GF-D8 (cell line): ENCODE data around the gene TSPEAR.
"Not testable (repeated sequence)": the region's sequence is repeated elsewhere in the genome, so short reads cannot be mapped to it uniquely, and the experiment has no call there.

Experiments
- DNase-seq: peaks from one replicate; lab custom pipeline; 2025; lab: John Stamatoyannopoulos, UW

Gene TSPEAR

DNA sequence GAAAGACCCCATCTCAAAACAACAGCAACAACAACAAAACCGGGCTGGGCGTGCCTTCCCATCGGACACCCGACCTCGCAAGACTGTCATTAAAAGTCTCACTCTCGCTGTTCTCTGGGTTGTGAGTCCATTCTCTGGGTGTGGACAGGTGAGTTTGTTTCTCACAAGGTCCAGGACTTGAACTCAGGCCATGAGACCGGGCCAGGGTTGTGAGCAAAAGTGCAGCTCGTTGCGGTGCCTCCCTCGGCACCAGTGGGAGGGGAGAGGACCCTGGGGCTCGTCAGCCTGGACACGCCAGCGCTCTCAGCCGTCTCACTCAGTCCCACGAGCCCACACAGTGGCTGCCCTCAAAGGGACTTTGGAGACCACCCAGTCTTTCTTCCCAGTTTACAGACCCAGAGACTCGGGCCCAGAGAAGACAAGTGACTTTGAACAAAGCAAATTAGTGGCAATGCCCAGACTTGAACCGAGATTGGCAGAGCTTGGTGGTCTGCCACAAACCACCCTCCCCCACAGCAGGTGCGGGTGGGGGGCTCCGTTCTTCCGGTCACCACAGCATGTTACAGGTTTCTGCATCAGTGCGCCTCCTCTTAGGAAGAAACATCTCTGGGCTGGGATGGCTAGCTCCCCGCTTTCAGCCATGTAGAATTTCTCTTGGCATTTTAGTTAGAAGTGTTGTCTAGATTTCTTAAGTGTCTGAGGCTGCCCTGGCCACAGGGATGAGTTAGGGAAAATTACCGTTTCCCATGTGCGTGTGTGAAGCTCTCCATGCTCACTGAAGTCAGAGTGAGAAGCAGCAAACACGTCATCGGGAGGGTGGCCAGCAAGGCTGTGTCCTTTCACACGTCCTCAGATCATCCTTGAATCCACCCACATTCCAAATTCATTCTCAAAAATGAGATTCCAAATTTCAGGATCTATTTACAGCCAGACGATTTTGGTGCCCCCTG lies 227.8 kb downstream of the TSPEAR start:
- no peak for DNase-seq

DNA sequence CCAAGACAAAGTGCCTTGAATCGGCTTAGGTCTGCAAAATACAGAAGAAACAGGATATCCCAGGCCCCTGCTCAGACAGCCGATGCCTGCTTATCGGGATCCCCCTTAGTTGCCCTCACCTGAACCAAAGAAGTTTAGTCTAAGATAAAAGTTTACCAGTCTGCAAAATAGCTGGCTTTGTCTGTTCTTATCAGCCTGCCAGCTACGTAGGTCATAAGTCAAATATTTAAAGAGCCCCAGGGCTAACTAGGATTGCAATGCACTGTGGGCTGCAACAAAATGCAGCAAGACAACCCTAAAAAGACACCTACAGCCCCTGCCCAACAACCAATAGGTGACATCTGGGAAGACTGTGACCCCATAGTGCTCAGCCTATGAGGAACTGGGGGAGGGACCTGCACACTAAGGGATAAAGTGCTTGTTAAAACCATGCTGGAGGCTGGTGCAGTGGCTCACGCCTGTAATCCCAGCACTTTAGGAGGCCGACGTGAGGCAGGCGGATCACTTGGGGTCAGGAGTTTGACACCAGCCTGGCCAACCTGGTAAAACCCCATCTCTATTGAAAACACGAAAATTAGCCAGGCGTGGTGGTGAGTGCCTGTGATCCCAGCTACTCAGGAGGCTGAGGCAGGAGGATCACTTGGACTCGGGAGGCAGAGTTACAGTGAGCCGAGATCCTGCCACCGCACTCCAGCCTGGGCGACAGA lies 228.6 kb downstream of the TSPEAR start:
- DNase-seq = no peak

DNA sequence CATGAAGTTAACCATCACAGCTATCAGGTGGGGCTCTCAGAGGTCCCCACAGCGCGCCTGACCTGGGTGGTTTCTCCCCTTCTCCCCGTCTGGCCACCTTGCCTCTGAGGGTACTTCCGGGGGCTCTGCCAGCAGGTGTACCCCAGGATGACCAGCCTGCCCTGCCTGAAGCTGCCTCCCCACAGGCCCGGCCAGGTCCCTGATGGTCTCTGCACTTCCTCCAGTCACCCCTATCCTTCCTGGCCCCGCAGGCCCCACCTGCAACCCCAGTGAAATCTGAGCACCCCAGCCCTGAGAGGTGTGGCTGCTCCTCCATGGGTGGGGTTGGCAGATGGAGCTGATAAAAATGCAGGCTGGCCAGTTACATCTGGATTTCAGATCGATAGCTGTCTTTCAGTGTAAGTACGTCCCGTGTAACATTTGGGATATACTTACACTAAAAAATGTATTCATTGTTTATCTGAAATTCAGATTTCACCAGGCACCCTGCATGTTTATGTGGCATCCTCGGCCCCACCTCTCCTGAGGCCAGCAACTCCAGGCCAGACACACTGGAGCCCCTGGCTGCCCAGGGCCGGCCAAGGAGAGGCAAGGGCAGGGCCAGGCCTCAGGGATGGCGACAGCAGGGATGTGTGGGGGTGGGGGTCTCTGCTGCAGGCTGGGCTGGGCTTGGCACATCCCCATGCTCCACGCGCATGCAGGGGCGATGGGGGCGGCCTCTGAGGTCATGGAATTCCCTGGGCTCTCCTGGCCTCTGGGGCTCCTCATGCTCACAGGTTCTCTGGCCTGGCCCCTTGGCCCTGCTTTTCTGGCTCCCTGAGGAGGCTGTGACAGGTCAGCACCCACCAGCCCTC lies 230.9 kb downstream of the TSPEAR start:
- no peak for DNase-seq

DNA sequence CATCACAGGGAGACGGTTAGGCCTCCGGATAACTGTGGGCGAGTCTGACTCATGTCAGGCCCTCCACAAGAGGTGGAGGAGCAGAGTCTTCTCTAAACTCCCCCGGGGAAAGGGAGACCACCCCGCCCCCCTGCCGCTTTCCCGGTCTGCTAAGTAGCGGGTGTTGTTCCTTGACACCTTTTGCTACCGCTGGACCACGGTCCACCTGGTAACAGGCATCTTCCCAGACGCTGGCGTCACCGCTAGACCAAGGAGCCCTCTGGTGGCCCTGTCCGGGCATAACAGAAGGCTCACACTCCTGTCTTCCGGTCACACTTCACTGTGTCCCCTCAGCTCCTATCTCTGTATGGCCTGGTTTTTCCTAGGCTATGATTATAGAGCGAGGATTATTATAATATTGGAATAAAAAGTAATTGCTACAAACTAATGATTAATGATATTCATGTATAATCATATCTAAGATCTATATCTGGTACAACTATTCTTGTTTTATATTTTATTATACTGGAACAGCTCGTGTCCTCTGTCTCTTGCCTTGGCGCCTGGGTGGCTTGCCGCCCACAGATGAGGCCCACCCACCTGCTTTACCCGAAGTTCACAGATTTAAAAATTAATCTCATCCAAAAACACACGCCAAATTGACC lies 231.7 kb downstream of the TSPEAR start:
- DNase-seq = not testable (repeated sequence)

DNA sequence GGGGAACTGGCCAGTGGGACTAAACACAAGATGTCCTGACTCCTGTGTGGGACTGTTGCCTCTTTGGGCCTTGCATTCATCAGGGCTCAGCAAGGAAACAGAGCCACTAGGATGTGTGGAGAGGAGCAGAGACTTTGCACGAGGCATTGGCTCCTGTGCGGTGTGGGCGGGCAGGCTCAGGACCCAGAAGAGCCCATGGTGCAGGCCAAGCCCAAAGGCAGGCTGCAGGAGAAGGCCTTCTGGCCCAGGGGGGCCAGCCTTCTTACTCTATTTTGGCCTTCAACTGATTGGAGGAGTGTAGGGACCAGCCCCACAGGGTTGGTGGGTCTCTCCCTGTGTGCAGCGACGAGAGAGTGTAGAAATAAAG lies 232.6 kb downstream of the TSPEAR start:
- no peak for DNase-seq

DNA sequence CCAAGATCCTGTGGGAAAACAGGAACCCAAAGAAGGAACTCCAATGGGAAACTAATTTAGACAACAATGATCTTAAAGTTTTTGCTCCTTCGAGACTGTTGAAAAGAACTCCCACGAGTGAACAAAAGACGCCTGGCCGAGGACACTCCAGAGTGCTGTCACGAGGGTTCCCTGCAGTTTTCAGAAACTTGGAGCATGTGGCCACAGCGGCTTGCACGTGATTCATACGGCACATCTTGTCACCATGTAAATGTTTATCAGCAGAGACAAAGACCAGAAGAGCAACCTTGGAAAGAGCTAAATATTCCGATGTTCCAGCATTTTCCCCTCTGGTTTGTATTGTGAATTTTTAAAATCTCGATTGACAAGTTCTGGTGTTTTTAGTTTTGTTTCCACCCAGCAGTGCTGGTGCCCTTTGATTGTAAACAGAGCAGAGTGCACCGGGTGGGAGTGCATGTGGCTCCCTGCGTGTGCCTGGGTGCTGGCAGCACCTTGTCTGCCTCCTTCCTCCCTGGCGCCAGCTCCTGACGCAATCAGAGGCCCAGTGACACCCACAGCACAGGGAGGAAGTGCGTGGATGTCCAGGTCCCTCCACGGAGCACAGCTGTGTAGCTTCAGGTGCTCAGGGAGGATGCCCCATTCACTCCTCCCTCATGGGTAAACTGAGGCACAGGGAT lies 233.1 kb downstream of the TSPEAR start:
- DNase-seq = no peak

DNA sequence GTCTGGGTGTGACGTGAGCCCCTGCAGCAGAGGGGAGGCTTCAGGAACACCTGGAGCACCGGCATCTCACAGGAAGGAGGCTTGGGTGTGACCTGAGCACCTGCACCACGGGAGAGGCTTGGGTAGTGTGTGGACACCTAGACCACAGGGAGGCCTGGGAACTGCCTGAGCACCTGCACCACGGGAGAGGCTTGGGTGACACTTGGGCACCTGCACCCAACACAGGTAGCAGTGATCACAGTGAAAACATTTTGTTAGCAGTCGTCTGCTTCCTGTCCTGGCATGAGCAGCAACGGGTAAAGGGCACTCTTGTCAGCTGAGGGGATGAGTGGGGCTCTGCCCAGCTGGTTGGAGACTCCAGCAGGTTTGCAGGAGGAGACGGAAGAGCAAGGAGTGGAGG lies 233.7 kb downstream of the TSPEAR start:
- no peak for DNase-seq

DNA sequence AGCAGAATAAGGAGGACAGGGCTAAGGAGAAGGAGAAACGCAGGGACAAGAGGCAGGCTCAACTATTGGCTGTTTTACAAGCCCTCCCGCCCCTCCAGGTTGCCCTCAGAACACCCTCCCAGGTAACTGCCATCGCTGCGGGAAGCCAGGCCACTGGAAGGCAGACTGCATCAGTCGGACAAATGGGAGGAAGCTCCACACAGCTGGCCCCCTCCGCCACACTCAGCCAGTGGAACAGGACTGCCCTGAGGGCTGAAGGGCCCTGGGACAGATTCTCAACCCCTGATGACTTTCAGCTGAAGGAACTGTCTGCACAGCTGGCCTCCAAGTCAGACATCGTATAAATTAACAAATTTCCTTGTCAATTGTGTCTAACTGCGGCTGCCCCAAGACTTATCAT lies 234.2 kb downstream of the TSPEAR start:
- no peak for DNase-seq

DNA sequence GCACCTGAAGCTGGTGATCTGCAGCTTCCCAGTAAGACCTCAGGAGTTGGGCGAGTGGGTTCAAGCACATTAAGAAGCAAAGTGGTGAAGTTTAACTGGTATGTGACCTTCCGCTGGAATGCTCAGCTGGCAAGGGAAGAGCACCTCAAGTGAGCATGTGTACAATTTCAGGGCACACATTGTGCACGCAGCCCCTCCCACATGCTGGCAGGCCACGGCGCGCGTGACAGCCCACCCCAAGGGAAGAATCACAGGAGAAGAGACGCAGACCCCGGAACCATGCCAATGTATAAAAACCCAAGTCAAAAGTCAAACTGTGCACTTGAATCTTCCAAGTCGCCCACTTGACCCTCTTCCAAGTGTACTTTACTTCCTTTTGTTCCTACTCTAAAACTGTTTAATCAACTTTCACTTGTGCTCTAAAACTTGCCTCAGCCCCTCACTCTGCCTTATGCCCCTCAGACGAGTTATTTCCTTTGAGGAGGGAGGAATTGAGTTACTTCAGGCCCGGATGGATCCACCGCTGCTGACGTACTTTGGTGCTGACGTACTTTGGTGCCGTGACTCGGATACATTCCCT lies 236.0 kb downstream of the TSPEAR start:
- no peak for DNase-seq

DNA sequence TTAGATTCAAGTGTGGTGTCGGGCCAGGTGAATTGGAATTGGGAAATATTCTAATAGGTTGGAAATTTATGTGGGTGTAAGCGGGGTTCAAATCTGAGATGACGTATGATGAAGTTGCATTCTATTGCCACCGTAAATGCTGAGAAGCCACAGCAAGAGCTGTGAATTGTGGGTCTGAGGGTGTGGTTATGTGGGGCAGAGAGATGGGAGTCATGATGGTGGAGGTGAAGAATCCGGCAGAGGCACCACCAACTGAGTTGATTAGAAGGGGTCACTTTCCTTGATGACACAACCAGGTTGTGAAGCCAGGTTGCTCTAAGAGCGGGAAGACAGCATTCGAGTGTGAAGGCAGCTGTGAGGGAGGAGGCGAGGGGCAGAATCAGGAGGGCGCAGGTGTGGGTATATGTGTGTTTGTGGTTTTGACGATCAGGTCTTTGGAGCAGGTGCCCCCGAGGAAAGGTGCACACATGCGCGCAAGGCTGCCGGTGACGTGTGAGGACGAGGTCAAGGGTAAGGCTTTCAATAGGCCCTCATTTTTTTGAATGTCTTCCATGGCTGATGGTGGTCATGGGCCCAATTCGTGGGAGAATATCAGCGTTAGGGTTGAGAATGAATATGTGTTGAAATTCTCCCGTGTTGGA lies 237.3 kb downstream of the TSPEAR start:
- no peak for DNase-seq

DNA sequence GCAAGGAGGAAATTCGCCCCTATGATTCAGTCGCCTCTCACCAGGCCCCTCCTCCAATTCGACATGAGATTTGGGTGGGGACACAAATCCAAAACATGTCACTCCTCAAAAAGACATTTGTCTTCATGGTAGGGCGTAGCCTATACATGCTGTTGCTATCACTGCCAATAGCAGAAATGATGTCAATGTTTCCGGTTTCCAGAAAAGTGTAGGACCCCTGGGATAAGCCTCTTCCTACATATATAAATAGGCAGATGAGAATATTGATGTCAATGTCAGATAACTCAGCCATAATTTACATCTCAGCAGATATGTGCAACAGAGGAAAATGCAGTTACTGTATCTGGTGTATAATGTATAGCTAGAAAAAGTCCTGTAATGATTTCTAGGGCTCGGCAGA lies 239.4 kb downstream of the TSPEAR start:
- DNase-seq = no peak

DNA sequence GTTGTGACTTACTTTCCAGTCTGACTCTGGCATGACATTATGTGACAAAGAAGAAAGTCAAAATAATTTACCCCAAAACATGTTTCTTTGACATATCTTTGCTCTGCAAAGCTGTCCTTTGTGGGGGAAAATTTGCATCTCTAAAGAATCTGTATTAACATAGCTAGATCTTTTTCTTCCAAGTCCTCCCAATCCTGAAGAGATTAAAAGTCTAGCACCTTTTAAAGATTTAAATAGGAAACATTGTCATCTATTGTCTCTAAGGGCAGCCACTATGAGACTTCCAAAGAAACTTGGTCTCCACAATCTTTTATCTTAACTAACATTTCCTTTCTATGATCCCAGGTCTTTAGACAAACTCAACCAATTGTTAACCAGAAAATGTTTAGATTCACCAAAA lies 240.0 kb downstream of the TSPEAR start:
- no peak for DNase-seq

DNA sequence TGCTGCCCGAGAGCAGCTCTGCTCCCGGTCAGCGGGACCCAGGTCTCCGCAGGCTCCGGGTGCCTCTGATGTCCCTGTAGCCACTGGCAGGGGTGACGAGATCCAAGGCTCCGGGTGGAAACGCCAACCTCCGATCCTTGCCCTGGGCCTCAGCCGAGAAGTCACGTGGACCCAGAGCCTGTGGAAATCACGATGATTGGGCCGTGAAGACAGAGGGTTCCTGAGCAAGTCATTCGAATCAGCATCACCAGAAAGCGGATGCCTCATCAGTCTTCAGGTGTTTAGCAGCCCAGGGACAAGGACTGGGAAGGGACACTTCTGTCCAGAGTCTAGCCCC lies 243.5 kb downstream of the TSPEAR start:
- no peak for DNase-seq

DNA sequence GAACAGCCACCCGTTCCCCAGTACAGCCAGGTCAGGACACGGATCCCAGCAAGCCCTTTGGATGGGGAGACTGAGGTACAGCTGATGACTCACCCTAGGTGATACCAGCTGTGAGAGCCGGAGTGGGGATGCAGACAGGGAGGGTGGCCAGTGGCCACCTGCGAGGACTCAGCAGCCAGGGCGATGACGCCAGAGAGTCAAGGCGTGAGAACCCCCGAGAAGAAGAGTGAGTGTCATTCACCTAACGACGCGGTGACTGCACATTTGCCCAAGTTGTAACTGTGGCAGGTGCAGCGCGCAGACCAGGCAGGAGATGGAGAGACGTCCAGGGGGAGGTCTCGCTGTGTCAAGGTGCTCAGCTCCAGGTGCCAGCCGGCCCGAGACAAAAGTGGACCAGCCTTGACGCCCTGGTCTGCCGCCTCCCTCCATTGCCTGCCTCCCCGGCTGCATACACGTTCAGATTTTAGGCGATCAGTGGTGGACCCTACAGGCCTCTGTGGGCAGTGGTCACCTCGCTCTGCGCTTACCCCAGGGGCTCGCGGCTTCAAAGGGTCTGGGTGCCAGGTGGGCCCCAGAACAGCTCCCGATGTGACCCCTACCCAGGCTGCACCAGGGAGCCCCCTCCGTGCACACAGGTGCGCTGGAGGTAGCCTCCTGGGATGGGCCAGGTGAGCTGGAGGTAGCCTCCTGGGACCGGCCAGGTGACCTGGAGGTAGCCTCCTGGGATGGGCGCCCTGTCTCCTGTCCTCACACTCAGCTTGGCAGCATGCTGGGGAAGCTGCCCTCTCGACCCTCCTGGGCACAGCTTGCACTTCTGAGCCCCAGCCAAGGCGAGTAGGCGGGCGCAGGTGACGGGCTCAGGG lies 244.1 kb downstream of the TSPEAR start:
- DNase-seq = no peak

DNA sequence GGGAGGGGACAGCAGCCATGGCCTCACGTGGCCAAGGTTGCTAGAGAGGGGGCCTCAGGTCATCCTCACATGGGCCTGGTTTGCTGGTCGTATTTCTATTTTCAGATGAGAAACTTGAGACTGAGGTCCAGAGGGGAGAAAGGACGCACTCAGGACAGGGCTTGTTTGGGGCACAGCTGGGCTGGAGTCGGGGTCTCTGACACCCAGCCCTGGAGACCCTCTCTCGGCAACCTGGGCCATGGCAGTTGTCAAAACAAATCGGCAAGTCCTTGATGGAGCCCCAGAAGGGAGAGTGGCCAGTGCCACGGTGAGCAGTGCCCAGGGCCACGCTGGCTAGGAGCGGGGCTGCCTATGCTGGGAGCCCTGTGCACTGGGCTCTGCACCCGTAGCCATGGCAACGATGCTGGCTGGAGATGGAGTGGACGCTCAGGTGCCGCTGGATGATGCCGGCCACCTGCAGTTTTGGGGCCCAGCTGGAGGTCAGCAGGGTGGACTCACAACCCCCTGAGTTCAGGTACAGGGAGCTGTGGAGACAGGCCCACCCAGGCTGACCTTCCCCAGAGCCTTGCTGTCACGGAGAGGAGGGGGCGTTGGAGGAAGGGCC lies 244.9 kb downstream of the TSPEAR start:
- DNase-seq = no peak

DNA sequence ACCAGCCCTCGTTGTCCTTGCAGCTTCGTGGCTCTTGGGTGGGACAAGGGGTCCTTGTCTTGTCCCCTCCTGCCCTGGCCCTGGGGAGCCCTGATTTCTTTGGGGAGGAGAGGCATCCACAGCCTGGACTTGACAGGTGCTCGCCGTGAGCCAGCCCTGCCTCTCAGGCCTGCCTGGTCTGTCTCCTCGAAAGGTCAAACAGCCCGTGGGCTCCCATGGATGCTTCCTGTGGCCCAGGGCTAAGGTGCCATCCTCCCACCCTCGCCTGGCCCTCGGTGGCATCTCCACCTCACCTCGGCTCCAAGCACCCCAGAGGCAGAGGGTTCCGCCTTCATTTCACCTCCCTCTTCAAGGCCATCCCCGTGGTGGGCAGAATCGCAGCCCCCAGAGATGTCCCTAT lies 247.0 kb downstream of the TSPEAR start:
- no peak for DNase-seq

DNA sequence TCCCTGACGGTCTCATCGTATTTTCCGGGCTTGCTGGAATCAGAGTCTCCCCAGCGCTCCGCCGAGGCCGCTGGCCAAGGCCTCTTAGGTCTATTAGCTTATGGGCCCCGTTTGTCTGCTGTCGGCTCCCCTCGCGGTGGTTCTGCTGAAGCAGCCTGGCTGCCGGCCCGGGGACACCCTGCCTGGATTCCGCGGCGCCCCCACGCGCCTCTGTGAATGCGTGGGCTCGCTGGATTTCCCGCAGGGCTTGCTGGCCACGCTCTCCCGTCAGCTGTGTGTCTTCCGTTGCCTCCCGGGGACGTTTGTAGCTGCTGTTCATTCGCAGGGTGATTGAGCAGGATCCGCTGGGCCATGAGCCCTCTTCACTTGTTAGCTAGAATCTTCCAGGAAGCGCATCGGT lies 247.6 kb downstream of the TSPEAR start:
- DNase-seq = no peak

DNA sequence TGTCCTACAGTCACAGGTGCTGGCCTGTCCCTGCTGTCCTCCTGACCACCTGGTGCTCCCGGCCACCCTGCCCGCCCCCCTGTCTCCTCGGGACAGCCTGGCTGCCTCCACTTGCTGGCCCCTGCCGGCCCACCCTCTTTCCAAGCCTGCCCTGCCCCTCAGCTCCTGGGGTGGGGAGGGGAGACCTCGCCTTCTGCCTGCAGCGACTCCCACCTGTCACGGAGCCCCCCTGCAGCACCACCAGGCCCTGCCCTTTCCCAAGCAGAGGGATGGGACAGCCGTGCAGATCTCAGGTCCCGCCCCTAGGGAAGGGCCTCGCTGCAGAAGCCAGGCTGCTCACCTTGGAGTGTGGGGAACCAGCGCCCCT lies 248.6 kb downstream of the TSPEAR start:
- DNase-seq = no peak

DNA sequence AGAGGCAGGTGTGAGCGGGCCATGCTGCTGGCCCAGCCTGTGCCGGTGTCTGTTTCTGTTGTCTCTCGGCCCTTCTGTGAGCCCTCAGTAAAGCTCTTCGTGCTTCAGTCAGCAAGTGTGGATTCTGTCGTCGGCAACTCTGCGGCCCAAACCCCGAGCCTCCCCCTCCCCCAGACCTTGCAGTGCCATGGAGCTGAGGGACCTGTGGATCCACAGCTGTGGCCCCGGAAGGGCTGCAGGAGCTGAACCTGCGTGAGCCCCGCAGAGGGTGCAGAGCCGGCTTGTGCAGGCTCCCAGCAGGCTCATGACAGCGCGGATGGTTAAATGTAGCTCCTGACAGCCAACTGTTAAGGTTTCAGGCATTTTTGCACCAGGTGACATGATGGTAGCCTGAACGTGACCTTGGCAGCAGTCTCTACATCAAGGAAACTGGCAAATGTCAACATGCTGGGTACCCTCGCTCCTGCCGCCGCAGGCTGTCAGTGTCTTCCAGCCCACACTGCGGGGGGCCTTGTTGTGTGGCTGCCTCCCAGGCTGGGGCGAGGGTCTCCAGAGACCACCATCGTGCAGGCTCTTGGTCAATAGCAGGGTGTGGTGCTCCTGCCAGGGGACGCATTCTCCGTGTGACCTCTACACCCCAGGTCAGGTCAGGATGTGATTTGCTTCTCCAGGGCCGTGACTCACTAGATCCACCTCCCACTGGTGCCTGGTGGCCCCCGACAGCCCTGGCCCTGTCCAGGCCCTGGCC lies 249.1 kb downstream of the TSPEAR start:
- DNase-seq = no peak
